HepG2 (cell line): Measurements from ENCODE around the gene EPB42.

Experiments
- ARNT ChIP-seq: fragments of 450-650 bp; IDR thresholded peaks from 2 replicates; pipeline ENCODE4 v1.6.1; 2017
- CTCF ChIP-seq: sonication (generic); formaldehyde crosslinking; IDR thresholded peaks from 2 replicates; pipeline ENCODE4 v1.5.0; 2020; ENCODE audit warnings: mild to moderate bottlenecking, missing genetic modification reagents, moderate library complexity
- E2F5 ChIP-seq: sonication (generic); formaldehyde crosslinking; conservative IDR thresholded peaks from 2 replicates; pipeline ENCODE4 v1.4.0; 2020; ENCODE audit warnings: missing genetic modification reagents
- EP300 ChIP-seq, 3 experiments: sonication (generic) in 1 of 3; formaldehyde crosslinking in 1 of 3; IDR thresholded peaks; 2 replicates each; pipeline versions ENCODE4 v1.5.1 to v1.6.1; 2011 to 2020; ENCODE audit warnings: low read depth in 2 of 3, low read length in 2 of 3, borderline replicate concordance in 1 of 3, improper control_type of control experiment in 1 of 3, mild to moderate bottlenecking in 1 of 3, missing genetic modification reagents in 1 of 3, moderate library complexity in 1 of 3
- ETV5 ChIP-seq: IDR thresholded peaks from 2 replicates; pipeline ENCODE4 v1.6.1; 2018; ENCODE audit warnings: missing biosample characterization, missing genetic modification reagents, inconsistent platforms, borderline replicate concordance
- HES4 ChIP-seq: sonication (generic); formaldehyde crosslinking; IDR thresholded peaks from 2 replicates; pipeline ENCODE4 v1.9.0; 2021; ENCODE audit warnings: mild to moderate bottlenecking, missing genetic modification reagents, borderline replicate concordance
- JUND ChIP-seq: sonication (generic); formaldehyde crosslinking; IDR thresholded peaks from 2 replicates; pipeline ENCODE4 v1.8.0; 2022; ENCODE audit warnings: mild to moderate bottlenecking, missing genetic modification reagents
- MEF2D ChIP-seq: sonication (generic); formaldehyde crosslinking; IDR thresholded peaks from 2 replicates; pipeline ENCODE4 v1.5.1; 2020; ENCODE audit warnings: mild to moderate bottlenecking, missing genetic modification reagents
- POLR2A ChIP-seq, 2 experiments: IDR thresholded peaks; 2 replicates each; pipeline ENCODE4 v1.6.1; 2011; ENCODE audit warnings: low read depth in 2 of 2, low read length in 2 of 2, mild to moderate bottlenecking in 1 of 2, moderate library complexity in 1 of 2; ENCODE audit not compliant: insufficient read depth in 1 of 2
- RAD51 ChIP-seq: fragments of 450-650 bp; IDR thresholded peaks from 2 replicates; pipeline ENCODE4 v1.6.1; 2016; ENCODE audit warnings: borderline replicate concordance
- ZNF414 ChIP-seq: sonication (generic); formaldehyde crosslinking; IDR thresholded peaks from 2 replicates; pipeline ENCODE4 v1.5.0; 2020; ENCODE audit warnings: missing genetic modification reagents
- ZNF577 ChIP-seq: sonication (generic); formaldehyde crosslinking; IDR thresholded peaks from 2 replicates; pipeline ENCODE4 v1.4.0; 2020; ENCODE audit warnings: mild to moderate bottlenecking, low read depth, missing genetic modification reagents, borderline replicate concordance
- ZNF713 ChIP-seq: sonication (generic); formaldehyde crosslinking; IDR thresholded peaks from 2 replicates; pipeline ENCODE4 v1.4.0; 2020; ENCODE audit warnings: mild to moderate bottlenecking, missing genetic modification reagents
- ZSCAN9 ChIP-seq: IDR thresholded peaks from 2 replicates; pipeline ENCODE4 v1.6.1; 2016; ENCODE audit warnings: borderline replicate concordance

GRCh38 chr15:43212299-43212698, 8.5 kb downstream of the EPB42 start:
- TF ChIP-seq POLR2A (IDR thresholded peaks at IDR 0.05; ENCODE audit: insufficient read depth in 1 of 2, low read depth in 2 of 2, low read length in 2 of 2) (no peak), EP300 (IDR thresholded peaks at IDR 0.05; ENCODE audit: low read depth in 2 of 2, low read length in 2 of 2) (no peak), EP300 (CRISPR knock-in tag; IDR thresholded peaks at IDR 0.05; ENCODE audit: borderline replicate concordance) (no peak), ZNF414 (CRISPR knock-in tag) (no peak), CTCF (no peak), ZNF713 (no peak), MEF2D (CRISPR knock-in tag) (no peak), E2F5 (CRISPR knock-in tag) (no peak), ZNF577 (CRISPR knock-in tag) (no peak), HES4 (CRISPR knock-in tag) (no peak), JUND (CRISPR knock-in tag) (no peak), RAD51 (no peak), ARNT (no peak), ZSCAN9 (no peak), ETV5 (no peak)
